GM12878 (cell line): ENCODE measurements around the gene ARHGEF17. TPM values are rescaled to one million over a fixed set of nuclear protein-coding genes. Genes with fewer than 3 reads are reported as not detected.

ENCODE experiments used
- ATAC-seq: fragments of 200-7000 bp; cut with Tn5 transposase; 3 replicates; pipeline ENCODE4 v1.9.1; 2020; ENCODE audit warnings: mild to moderate bottlenecking, moderate library complexity
- BruUV-seq: library from RNA; stranded (reverse); fragments of 400-500 nt; replicated peaks from 2 replicates; lab custom pipeline; 2021; lab: Mats Ljungman, UMichigan
- CTCF ChIA-PET: fragments of 300-600 bp; sonication (Branson Sonifier 250); formaldehyde crosslinking; extraction: SDS; loops from one replicate; lab custom pipeline; 2021; ENCODE audit warnings: inconsistent platforms; lab: Yijun Ruan, JAX
- POLR2A ChIA-PET: fragments of 350-600 bp; formaldehyde crosslinking; extraction: SDS; loops from one replicate; lab custom pipeline; 2021; ENCODE audit warnings: inconsistent platforms; lab: Charles Lee
- RAD21 ChIA-PET: fragments of 300-600 bp; sonication (Branson Sonifier 250); formaldehyde crosslinking; loops from one replicate; lab custom pipeline; 2023; ENCODE audit warnings: antibody characterized with exemption; ENCODE audit not compliant: unreplicated experiment; lab: Charles Lee
- SMC1A ChIA-PET: fragments of 300-600 bp; sonication (Branson Sonifier 250); formaldehyde crosslinking; loops from one replicate; lab custom pipeline; 2023; ENCODE audit not compliant: unreplicated experiment, uncharacterized antibody; lab: Charles Lee
- DNase-seq: peaks from one replicate; pipeline ENCODE4 v3.0.0-alpha.2; 2011; ENCODE audit warnings: low read depth, low spot score
- FAIRE-seq: peaks from 3 replicates; lab custom pipeline; 2011; peaks lifted over from hg19 to GRCh38; lab: Jason Lieb, UNC
- H2AFZ ChIP-seq: 2 replicates; pipeline ENCODE4 v1.6.0; 2011; ENCODE audit warnings: low read depth, low read length, control low read depth; ENCODE audit not compliant: control insufficient read depth
- H3K27ac ChIP-seq: 2 replicates; pipeline ENCODE4 v1.5.1; 2011; ENCODE audit warnings: control low read depth; ENCODE audit not compliant: control insufficient read depth, insufficient read depth
- H3K27me3 ChIP-seq, 2 experiments: replicated peaks in 1 of 2; 2 replicates each; pipeline versions ENCODE4 v1.6.0 to v1.6.1; 2011; ENCODE audit warnings: low read length in 1 of 2; ENCODE audit not compliant: control insufficient read depth in 2 of 2, insufficient read depth in 2 of 2
- H3K36me3 ChIP-seq, 2 experiments: 2 replicates each; pipeline ENCODE4 v1.5.1; 2011; ENCODE audit warnings: low read length in 1 of 2; ENCODE audit not compliant: control insufficient read depth in 2 of 2, insufficient read depth in 2 of 2
- H3K4me1 ChIP-seq: 2 replicates; pipeline ENCODE4 v1.6.1; 2011; ENCODE audit warnings: mild to moderate bottlenecking, low read length, moderate library complexity, mixed read lengths; ENCODE audit not compliant: control insufficient read depth, insufficient read depth
- H3K4me2 ChIP-seq: 2 replicates; pipeline ENCODE4 v1.6.0; 2011; ENCODE audit warnings: control low read depth; ENCODE audit not compliant: control insufficient read depth, insufficient read depth
- H3K4me3 ChIP-seq: fragments of 200-600 bp; sonication (generic); 2 replicates; pipeline ENCODE4 v1.5.1; 2016
- H3K79me2 ChIP-seq: 2 replicates; pipeline ENCODE4 v1.6.0; 2011; ENCODE audit warnings: low read length; ENCODE audit not compliant: control insufficient read depth, insufficient read depth
- H3K9ac ChIP-seq: 2 replicates; pipeline ENCODE4 v1.8.0; 2011; ENCODE audit warnings: low read length, control low read depth, mixed read lengths; ENCODE audit not compliant: control insufficient read depth, insufficient read depth
- H3K9me3 ChIP-seq: replicated peaks from 3 replicates; pipeline ENCODE4 v1.5.1; 2011; ENCODE audit warnings: mild to moderate bottlenecking, low read length; ENCODE audit not compliant: control insufficient read depth, insufficient read depth
- H4K20me1 ChIP-seq: 2 replicates; pipeline ENCODE4 v1.6.0; 2011; ENCODE audit not compliant: control insufficient read depth, insufficient read depth
- KAT2A ChIP-seq: conservative IDR thresholded peaks from 2 replicates; pipeline ENCODE4 v1.6.1; 2011; ENCODE audit warnings: low read depth, low read length; ENCODE audit not compliant: control insufficient read depth
- NR2C2 ChIP-seq: IDR thresholded peaks from 2 replicates; pipeline ENCODE4 v1.6.1; 2011; ENCODE audit warnings: borderline replicate concordance, low read depth; ENCODE audit not compliant: control insufficient read depth, insufficient read length
- SMAD5 ChIP-seq: IDR thresholded peaks from 2 replicates; pipeline ENCODE4 v1.6.1; 2016; ENCODE audit warnings: antibody characterized with exemption, low read depth
- SMC3 ChIP-seq: IDR thresholded peaks from 2 replicates; pipeline ENCODE4 v1.6.1; 2011; ENCODE audit warnings: low read length, improper control_type of control experiment, borderline replicate concordance
- SPI1 ChIP-seq: IDR thresholded peaks from 2 replicates; pipeline ENCODE4 v1.6.1; 2011; ENCODE audit warnings: low read depth, mild to moderate bottlenecking, low read length, moderate library complexity, borderline replicate concordance; ENCODE audit not compliant: insufficient read depth
- SRF ChIP-seq, 2 experiments: IDR thresholded peaks; 2 replicates each; pipeline ENCODE4 v1.6.1; 2011; ENCODE audit warnings: low read depth in 2 of 2, low read length in 2 of 2, mild to moderate bottlenecking in 1 of 2, moderate library complexity in 1 of 2
- WGBS: methylation state at CpG from one replicate; pipeline ENCODE4 v1.1.6; 2016; ENCODE audit warnings: low lambda C conversion rate; ENCODE audit not compliant: insufficient replicate concordance, insufficient coverage; ENCODE audit errors: missing lambda C conversion rate; 5-methylcytosine and 5-hydroxymethylcytosine counted together
- in situ Hi-C: fragments of 300-500 bp; cut with MboI; formaldehyde crosslinking; loops from 9 replicates; pipeline ENCODE4 v1.14.3; 2018; ENCODE audit warnings: mixed read lengths
- intact Hi-C: fragments of 100-400 bp; cut with micrococcal nuclease; formaldehyde crosslinking; loops from one replicate; pipeline ENCODE4 v1.14.2; 2022; ENCODE audit not compliant: unreplicated experiment
- polyA plus RNA-seq, 11 experiments: library from polyadenylated mRNA; depleted of rRNA in 4 of 11; unstranded in 6 of 11; stranded (reverse) in 5 of 11; fragments of >200 nt; fragmentation: Nextera tagmentation in 4 of 11; fragmentation: Illumina TruSeq in 1 of 11; extraction: Ambion mirVana in 4 of 11; extraction: Trizol in 1 of 11; gene quantifications; 1 replicate in 1 of 11; 2 replicates in 10 of 11; pipeline versions ENCODE4 v1.2.1 to v1.2.3, GENCODE V29; 2011 to 2016; ENCODE audit warnings: inconsistent platforms in 2 of 11, missing spikeins in 2 of 11, low read depth in 1 of 11
- total RNA-seq, 4 experiments: library from RNA; depleted of rRNA in 3 of 4; stranded (reverse); fragments of >200 nt in 3 of 4; fragmentation: Illumina TruSeq in 1 of 4; extraction: Trizol in 1 of 4; gene quantifications; 2 replicates each; pipeline versions ENCODE4 v1.2.1 to v1.2.3, GENCODE V29; 2013 to 2021
- TF ChIP-seq, protein P1 (sequence below): fragments of 450-650 bp; IDR thresholded peaks from 2 replicates; pipeline ENCODE4 v1.6.1; 2016; ENCODE audit warnings: mild to moderate bottlenecking

ARHGEF17 gene
- total and polyA plus RNA-seq, 10 of the 15 experiments (the other 5 are each of a cell fraction or from before 2014, with no cell fraction given): 0.15 to 11.0 (median 1.7) TPM

DNA sequence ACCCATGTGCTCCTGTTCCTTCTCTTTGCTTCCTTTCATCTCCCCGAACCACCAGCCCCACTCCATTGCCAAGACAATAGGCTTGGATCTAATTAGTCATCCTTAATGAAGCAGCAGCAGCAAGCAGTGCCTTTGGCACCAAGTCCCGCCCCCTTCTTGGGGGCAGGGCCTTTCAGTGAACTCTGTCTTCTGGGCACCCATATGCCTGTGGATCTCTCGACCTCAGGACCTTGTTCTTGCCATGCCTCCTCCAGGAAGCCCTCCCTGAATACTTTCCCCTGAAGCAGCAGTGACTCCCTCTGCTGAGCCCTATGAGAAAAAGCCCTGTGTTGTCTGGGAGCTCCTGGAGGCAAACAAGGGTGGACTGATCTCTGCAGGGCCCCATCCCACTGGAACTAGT lies 32.1 kb downstream of the ARHGEF17 start:
- Histone ChIP-seq H2AFZ (no peak overlapping the region), H3K4me1 (peaks cover 2% of the 10 kb centered on the region), H3K79me2 (no peaks in the 10 kb centered on the region), H3K36me3 (peaks cover 0 to 2% of the 10 kb centered on the region in 2 experiments; a peak in 1 of 4 replicates), H3K27ac (no peak overlapping the region), H3K9ac (no peak overlapping the region), H3K4me3 (no peak overlapping the region), H4K20me1 (no peaks in the 10 kb centered on the region), H3K4me2 (no peak overlapping the region), H3K9me3 (no peaks in the 10 kb centered on the region), H3K27me3 (no peaks in the 10 kb centered on the region)
- ChIA-PET SMC1A (interaction anchor here (1.8 kb wide), 1 partner anchor 33 kb away, joined by 7 read pairs; no protein-coding TSS in a partner anchor), RAD21 (interaction anchor here (1.2 kb wide), 2 partner anchors 11 to 33 kb away, joined by 3 to 5 read pairs; no protein-coding TSS in a partner anchor), CTCF (interaction anchor here (2.6 to 9.3 kb wide), 2 partner anchors 11 to 45 kb away, joined by 12 to 326 read pairs; no protein-coding TSS in a partner anchor), POLR2A (no interaction called here)
- in situ Hi-C loops (no loop called here), intact Hi-C loops (no loop called here)
- no peak for DNase-seq
- WGBS: 36% methylated on average over 3 of the region's 3 CpGs
- ATAC-seq: no peak
- no peak for FAIRE-seq
- BruUV-seq: no TSS peak
- TF ChIP-seq SMC3: no peak
- TF ChIP-seq SMAD5: no peak
- no peak for TF ChIP-seq SPI1
- no peak for TF ChIP-seq NR2C2
- TF ChIP-seq KAT2A: no peak
- no peak for TF ChIP-seq SRF (IDR thresholded peaks at IDR 0.05; ENCODE audit: low read depth in 2 of 2, low read length in 2 of 2)
- TF ChIP-seq, protein P1, sequence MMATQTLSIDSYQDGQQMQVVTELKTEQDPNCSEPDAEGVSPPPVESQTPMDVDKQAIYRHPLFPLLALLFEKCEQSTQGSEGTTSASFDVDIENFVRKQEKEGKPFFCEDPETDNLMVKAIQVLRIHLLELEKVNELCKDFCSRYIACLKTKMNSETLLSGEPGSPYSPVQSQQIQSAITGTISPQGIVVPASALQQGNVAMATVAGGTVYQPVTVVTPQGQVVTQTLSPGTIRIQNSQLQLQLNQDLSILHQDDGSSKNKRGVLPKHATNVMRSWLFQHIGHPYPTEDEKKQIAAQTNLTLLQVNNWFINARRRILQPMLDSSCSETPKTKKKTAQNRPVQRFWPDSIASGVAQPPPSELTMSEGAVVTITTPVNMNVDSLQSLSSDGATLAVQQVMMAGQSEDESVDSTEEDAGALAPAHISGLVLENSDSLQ: no peak
